B cell (primary cell): Measurements from ENCODE around the gene LRATD1. TPM values are rescaled to one million over a fixed set of nuclear protein-coding genes. Genes with fewer than 3 reads are reported as not detected.

Experiments used
- ATAC-seq: fragments of 200-7000 bp; cut with Tn5 transposase; one replicate; pipeline ENCODE4 v1.10.0; 2021; ENCODE audit warnings: low read depth, mild to moderate bottlenecking, moderate number of reproducible peaks, moderate library complexity
- CTCF ChIA-PET: fragments of 350-600 bp; sonication (Branson Sonifier 250); formaldehyde crosslinking; loops from one replicate; lab custom pipeline; 2021; ENCODE audit warnings: antibody characterized with exemption, inconsistent platforms; lab: Charles Lee
- POLR2A ChIA-PET: fragments of 350-600 bp; sonication (Branson Sonifier 250); formaldehyde crosslinking; loops from one replicate; lab custom pipeline; 2021; ENCODE audit warnings: antibody characterized with exemption; lab: Charles Lee
- DNase-seq: peaks from one replicate; pipeline ENCODE4 v3.0.0; 2013
- H2AFZ ChIP-seq: 2 replicates; pipeline ENCODE4 v1.6.1; 2012; ENCODE audit warnings: mild to moderate bottlenecking, low read depth, low read length; ENCODE audit not compliant: insufficient read depth, poor library complexity, severe bottlenecking
- H3K27ac ChIP-seq, 2 donors: 1 replicate in 1 of 2; 2 replicates in 1 of 2; pipeline ENCODE4 v1.5.1; 2012 to 2013; ENCODE audit warnings: low read length in 2 of 2, mild to moderate bottlenecking in 2 of 2, moderate library complexity in 1 of 2
- H3K27me3 ChIP-seq, 4 experiments: fragments of 200-600 bp in 1 of 4; sonication (generic) in 1 of 4; replicated peaks in 1 of 4; 1 replicate in 2 of 4; 2 replicates in 2 of 4; pipeline versions ENCODE4 v1.6.1 to v1.7.0; 2013 to 2016; ENCODE audit warnings: low read length in 3 of 4, mild to moderate bottlenecking in 2 of 4, mixed read lengths in 1 of 4, moderate library complexity in 1 of 4; ENCODE audit not compliant: insufficient read depth in 4 of 4, control insufficient read depth in 3 of 4; ENCODE audit errors: control extremely low read depth in 1 of 4
- H3K36me3 ChIP-seq, 2 experiments: replicated peaks in 1 of 2; 1 replicate in 1 of 2; 2 replicates in 1 of 2; pipeline versions ENCODE4 v1.6.1 to v1.7.1; 2013; ENCODE audit warnings: low read length in 1 of 2; ENCODE audit not compliant: insufficient read depth in 2 of 2, control insufficient read depth in 1 of 2; ENCODE audit errors: control extremely low read depth in 1 of 2, extremely low read depth in 1 of 2
- H3K4me1 ChIP-seq, 2 donors: fragments of 200-600 bp in 1 of 2; sonication (generic) in 1 of 2; 1 replicate in 1 of 2; 2 replicates in 1 of 2; pipeline versions ENCODE4 v1.5.1 to v1.6.1; 2013 to 2017; ENCODE audit warnings: low read length in 2 of 2; ENCODE audit not compliant: control insufficient read depth in 2 of 2, insufficient read depth in 2 of 2
- H3K4me2 ChIP-seq: replicated peaks from 2 replicates; pipeline ENCODE3; 2012; ENCODE audit warnings: mild to moderate bottlenecking, low read depth, low read length; ENCODE audit not compliant: poor library complexity, severe bottlenecking
- H3K4me3 ChIP-seq, 5 experiments: fragments of 200-600 bp in 1 of 5; sonication (generic) in 1 of 5; 1 replicate in 3 of 5; 2 replicates in 2 of 5; pipeline versions ENCODE4 v1.5.1 to v1.7.0; 2011 to 2016; ENCODE audit warnings: low read length in 4 of 5, mild to moderate bottlenecking in 4 of 5, low read depth in 2 of 5, control low read depth in 1 of 5, moderate library complexity in 1 of 5; ENCODE audit not compliant: insufficient read depth in 1 of 5; ENCODE audit errors: control extremely low read depth in 1 of 5, extremely low read depth in 1 of 5
- H3K79me2 ChIP-seq: fragments of 200-600 bp; sonication (generic); one replicate; pipeline ENCODE4 v1.6.0; 2016; ENCODE audit warnings: low read length; ENCODE audit not compliant: control insufficient read depth, insufficient read depth
- H3K9ac ChIP-seq: fragments of 200-600 bp; sonication (generic); 2 replicates; pipeline ENCODE4 v1.6.1; 2017; ENCODE audit warnings: mild to moderate bottlenecking, low read length, moderate library complexity
- H3K9me3 ChIP-seq, 3 donors: one replicate each; pipeline versions ENCODE4 v1.6.1 to v1.7.1; 2013; ENCODE audit warnings: low read length in 2 of 3; ENCODE audit not compliant: control insufficient read depth in 2 of 3, insufficient read depth in 1 of 3; ENCODE audit errors: control extremely low read depth in 1 of 3
- H4K20me1 ChIP-seq: 2 replicates; pipeline ENCODE4 v1.6.0; 2012; ENCODE audit warnings: mild to moderate bottlenecking, low read length; ENCODE audit not compliant: insufficient read depth, control insufficient read depth, poor library complexity, severe bottlenecking
- H3K27ac Mint-ChIP-seq: one replicate; pipeline ENCODE4 v1.8.0; 2021; ENCODE audit warnings: mixed read lengths
- H3K27me3 Mint-ChIP-seq: one replicate; pipeline ENCODE4 v1.8.0; 2021; ENCODE audit warnings: mixed read lengths
- H3K4me1 Mint-ChIP-seq: one replicate; pipeline ENCODE4 v1.8.0; 2021; ENCODE audit warnings: mixed read lengths
- H3K4me3 Mint-ChIP-seq: one replicate; pipeline ENCODE4 v1.8.0; 2021; ENCODE audit warnings: mixed read lengths
- H3K9me3 Mint-ChIP-seq: one replicate; pipeline ENCODE4 v1.8.0; 2022; ENCODE audit warnings: mixed read lengths; ENCODE audit not compliant: insufficient read depth
- CTCF ChIP-seq: fragments of 200-600 bp; IDR thresholded peaks from one replicate; pipeline ENCODE4 v1.8.0; 2022; ENCODE audit warnings: antibody characterized with exemption, mild to moderate bottlenecking
- EZH2 ChIP-seq: IDR thresholded peaks from 2 replicates; pipeline ENCODE4 v1.6.1; 2012; ENCODE audit warnings: borderline replicate concordance, low read depth, mild to moderate bottlenecking, moderate library complexity, low read length; ENCODE audit not compliant: insufficient read depth, poor library complexity, severe bottlenecking
- whole genome bisulfite sequencing: methylation state at CpG from one replicate; pipeline ENCODE4 v1.1.5; 2013; ENCODE audit warnings: missing lambda C conversion rate; ENCODE audit not compliant: insufficient coverage; 5-methylcytosine and 5-hydroxymethylcytosine counted together
- intact Hi-C: fragments of 100-400 bp; cut with micrococcal nuclease; formaldehyde crosslinking; loops from one replicate; pipeline ENCODE4 v1.10.0; 2022
- polyA plus RNA-seq: library from polyadenylated mRNA; depleted of rRNA; stranded (reverse); fragments of >200 nt; gene quantifications from 2 replicates; pipeline ENCODE4 v1.2.3, GENCODE V29; 2012
- total RNA-seq, 2 donors: library from RNA; stranded (reverse); fragments of 120-200 nt in 1 of 2; gene quantifications; 1 replicate in 1 of 2; 2 replicates in 1 of 2; pipeline versions ENCODE4 v1.2.3 to v1.2.4, GENCODE V29; 2013 to 2022

Gene LRATD1
- total and polyA plus RNA-seq, 2 donors (not counting 1 experiment from before 2014, with no cell fraction given), result not detected

- DNase-seq, result no peak
Observed at GRCh38 chr2:14619441-14619840, 13.1 kb upstream of the LRATD1 start.

GRCh38 chr2:14621114-14621513, 11.4 kb upstream of the LRATD1 start:
- TF ChIP-seq CTCF, result no peak
- TF ChIP-seq EZH2, result no peak
- WGBS, result no CpG with 5 or more reads among the region's 1 CpG
- Histone ChIP-seq H3K27ac (no peak overlapping the region), H3K4me3 (no peak overlapping the region), H3K27me3 (no peaks in the 10 kb centered on the region), H3K4me2 (no peak overlapping the region), H3K36me3 (no peaks in the 10 kb centered on the region), H2AFZ (no peak overlapping the region), H3K9me3 (no peaks in the 10 kb centered on the region), H4K20me1 (no peaks in the 10 kb centered on the region), H3K4me1 (no peaks in the 10 kb centered on the region), H3K79me2 (no peaks in the 10 kb centered on the region), H3K9ac (no peak overlapping the region)
- Mint-ChIP-seq H3K27me3 (no peaks in the 10 kb centered on the region), H3K27ac (no peak overlapping the region), H3K9me3 (no peaks in the 10 kb centered on the region), H3K4me3 (no peak overlapping the region), H3K4me1 (no peaks in the 10 kb centered on the region)
- POLR2A ChIA-PET, result no interaction called here
- CTCF ChIA-PET, result no interaction called here
- DNase-seq (no peak), ATAC-seq (no peak)
- intact Hi-C loops, result no loop called here

More at GRCh38 chr2:14619441-14619840, 13.1 kb upstream of the LRATD1 start:
- no peak overlapping the region for H3K4me3 ChIP-seq
- no peaks in the 10 kb centered on the region for H3K79me2 ChIP-seq
- H4K20me1 ChIP-seq, result no peaks in the 10 kb centered on the region
- no peak overlapping the region for H3K9ac ChIP-seq
- no peak for TF ChIP-seq EZH2
- no peak for TF ChIP-seq CTCF
- intact Hi-C loops, result no loop called here
- H3K4me2 ChIP-seq, result no peak overlapping the region
- no peaks in the 10 kb centered on the region for H3K9me3 Mint-ChIP-seq
- no peaks in the 10 kb centered on the region for H3K9me3 ChIP-seq
- POLR2A ChIA-PET, result no interaction called here
- ATAC-seq, result no peak
- H3K36me3 ChIP-seq, result no peaks in the 10 kb centered on the region
- H2AFZ ChIP-seq, result no peak overlapping the region
- H3K4me1 ChIP-seq, result no peaks in the 10 kb centered on the region
- no peaks in the 10 kb centered on the region for H3K4me1 Mint-ChIP-seq
- CTCF ChIA-PET, result no interaction called here
- no peaks in the 10 kb centered on the region for H3K27me3 ChIP-seq
- no peak overlapping the region for H3K27ac Mint-ChIP-seq
- no peak overlapping the region for H3K4me3 Mint-ChIP-seq
- no peak overlapping the region for H3K27ac ChIP-seq
- 80% methylated on average over 3 of the region's 3 CpGs for WGBS
- H3K27me3 Mint-ChIP-seq, result no peaks in the 10 kb centered on the region
